Measurements from ENCODE around the gene MRPL14. TPM values are rescaled to one million over a fixed set of nuclear protein-coding genes. Genes with fewer than 3 reads are reported as not detected.

MRPL14 gene
- total RNA-seq, 1 donor from 2014 or later: 38.8 TPM

Other genes with a start within 250 kb of the MRPL14 start
- gene TMEM63B, start 102 bp upstream of the MRPL14 start, total RNA-seq: 47.3 TPM
- gene CAPN11, start 31.4 kb upstream of the MRPL14 start, total RNA-seq: 0.40 TPM
- gene MYMX, start 89.5 kb upstream of the MRPL14 start, total RNA-seq: 0.67 TPM
- 217 TPM for gene SLC29A1, start 96.1 kb upstream of the MRPL14 start, total RNA-seq
- 873 TPM for gene HSP90AB1, start 119.6 kb upstream of the MRPL14 start, total RNA-seq
- 20.0 TPM for gene SLC35B2, start 130.1 kb upstream of the MRPL14 start, total RNA-seq
- 3.1 TPM for gene NFKBIE, start 138.1 kb upstream of the MRPL14 start, total RNA-seq
- not detected for gene TMEM151B, start 143.0 kb upstream of the MRPL14 start, total RNA-seq
- 11.5 TPM for gene AARS2, start 185.9 kb upstream of the MRPL14 start, total RNA-seq
- not detected for gene SPATS1, start 215.2 kb upstream of the MRPL14 start, total RNA-seq